GM20431 (cell line): Measurements from ENCODE around the gene GATAD2A.

Source experiments
- in situ Hi-C: fragments of 300-500 bp; cut with MseI, MboI; formaldehyde crosslinking; loops from one replicate; pipeline ENCODE4 v1.15.0; 2020; ENCODE audit warnings: low sequenced_read_pairs; ENCODE audit not compliant: unreplicated experiment

GATAD2A gene

GRCh38 chr19:19486343-19487076, 81.0 kb downstream of the GATAD2A start:
- in situ Hi-C loops = no loop called here

GRCh38 chr19:19487077-19487949, 81.8 kb downstream of the GATAD2A start:
- in situ Hi-C loops = no loop called here

GRCh38 chr19:19487950-19488874, 82.7 kb downstream of the GATAD2A start:
- in situ Hi-C loops = no loop called here

GRCh38 chr19:19488875-19489690, 83.6 kb downstream of the GATAD2A start:
- in situ Hi-C loops = no loop called here

- in situ Hi-C loops = loop anchor here (5.0 kb wide), 1 partner anchor 123 kb away; no protein-coding TSS in a partner anchor
Observed at GRCh38 chr19:19489804-19490204, 84.3 kb downstream of the GATAD2A start.

GRCh38 chr19:19490214-19490968, 84.9 kb downstream of the GATAD2A start:
- in situ Hi-C loops = loop anchor here (5.0 kb wide), 1 partner anchor 123 kb away; no protein-coding TSS in a partner anchor

- in situ Hi-C loops = loop anchor here (5.0 kb wide), 1 partner anchor 124 kb away; no protein-coding TSS in a partner anchor
Observed at GRCh38 chr19:19491321-19492025, 86.0 kb downstream of the GATAD2A start.

GRCh38 chr19:19492026-19492610, 86.6 kb downstream of the GATAD2A start:
- in situ Hi-C loops = loop anchor here (5.0 kb wide), 1 partner anchor 125 kb away; no protein-coding TSS in a partner anchor

GRCh38 chr19:19493841-19494546, 88.5 kb downstream of the GATAD2A start:
- in situ Hi-C loops = loop anchor here (5.0 kb wide), 1 partner anchor 127 kb away; no protein-coding TSS in a partner anchor

- in situ Hi-C loops = no loop called here
Observed at GRCh38 chr19:19495614-19496603, 90.4 kb downstream of the GATAD2A start.

- in situ Hi-C loops = no loop called here
Observed at GRCh38 chr19:19498255-19498991, 92.9 kb downstream of the GATAD2A start.

- in situ Hi-C loops = no loop called here
Observed at GRCh38 chr19:19499272-19499995, 94.0 kb downstream of the GATAD2A start.

GRCh38 chr19:19500975-19501644, 95.6 kb downstream of the GATAD2A start:
- in situ Hi-C loops = no loop called here

GRCh38 chr19:19501798-19502197, 96.3 kb downstream of the GATAD2A start:
- in situ Hi-C loops = no loop called here
